Panc1 (cell line): ENCODE data around the gene KRTAP10-2. TPM values are rescaled to one million over a fixed set of nuclear protein-coding genes. Genes with fewer than 3 reads are reported as not detected.

ENCODE experiments used
- ATAC-seq: fragments of 200-7000 bp; cut with Tn5 transposase; 2 replicates; pipeline ENCODE4 v1.9.1; 2020; ENCODE audit warnings: mild to moderate bottlenecking, moderate library complexity
- BruUV-seq: library from RNA; stranded (reverse); fragments of 400-500 nt; replicated peaks from 2 replicates; lab custom pipeline; 2021; lab: Mats Ljungman, UMichigan
- CTCF ChIA-PET: fragments of 300-600 bp; sonication (Branson Sonifier 250); formaldehyde crosslinking; loops from one replicate; lab custom pipeline; 2022; ENCODE audit warnings: antibody characterized with exemption; lab: Charles Lee
- POLR2A ChIA-PET: fragments of 300-600 bp; sonication (Branson Sonifier 250); formaldehyde crosslinking; loops from one replicate; lab custom pipeline; 2022; ENCODE audit warnings: antibody characterized with exemption; lab: Charles Lee
- DNase-seq: peaks from one replicate; pipeline ENCODE4 v3.0.0-alpha.2; 2010; ENCODE audit warnings: low read depth, low spot score
- H3K27ac ChIP-seq: 2 replicates; pipeline ENCODE4 v1.5.1; 2011; ENCODE audit warnings: mild to moderate bottlenecking, low read length, inconsistent platforms
- H3K27me3 ChIP-seq: fragments of 200-500 bp; sonication (Bioruptor generic); 2 replicates; pipeline ENCODE4 v1.6.0; 2014; ENCODE audit warnings: low read length, inconsistent platforms; ENCODE audit not compliant: control insufficient read depth, insufficient read depth
- H3K36me3 ChIP-seq: fragments of 200-500 bp; sonication (Bioruptor generic); 2 replicates; pipeline ENCODE4 v1.5.1; 2014; ENCODE audit warnings: inconsistent platforms, mild to moderate bottlenecking, low read length, moderate library complexity; ENCODE audit not compliant: control insufficient read depth, insufficient read depth
- H3K4me1 ChIP-seq: 2 replicates; pipeline ENCODE4 v1.5.1; 2011; ENCODE audit warnings: inconsistent platforms, mild to moderate bottlenecking, low read length, moderate library complexity; ENCODE audit not compliant: control insufficient read depth, insufficient read depth
- H3K4me3 ChIP-seq, 2 experiments: 2 replicates each; pipeline ENCODE4 v1.5.1; 2011 to 2012; ENCODE audit warnings: low read depth in 2 of 2, low read length in 2 of 2, mild to moderate bottlenecking in 2 of 2, inconsistent platforms in 1 of 2, moderate library complexity in 1 of 2
- H3K9me3 ChIP-seq: fragments of 200-500 bp; sonication (Bioruptor generic); 2 replicates; pipeline ENCODE4 v1.5.1; 2014; ENCODE audit warnings: low read depth, mild to moderate bottlenecking, inconsistent platforms, low read length, moderate library complexity; ENCODE audit not compliant: control insufficient read depth, insufficient read depth
- POLR2AphosphoS5 ChIP-seq: IDR thresholded peaks from 2 replicates; pipeline ENCODE4 v1.6.1; 2012; ENCODE audit warnings: mild to moderate bottlenecking, low read depth, low read length, moderate library complexity
- SIN3A ChIP-seq: IDR thresholded peaks from 2 replicates; pipeline ENCODE4 v1.6.1; 2012; ENCODE audit warnings: low read depth, mild to moderate bottlenecking, low read length, moderate library complexity, borderline replicate concordance; ENCODE audit not compliant: insufficient read depth
- TCF7L2 ChIP-seq: IDR thresholded peaks from 2 replicates; pipeline ENCODE4 v1.6.1; 2011; ENCODE audit warnings: mild to moderate bottlenecking, low read depth, low read length, inconsistent platforms
- in situ Hi-C: cut with HindIII; loops from 2 replicates; pipeline ENCODE4 v1.10.0; 2016; ENCODE audit warnings: low sequenced_read_pairs, low pct_unique_long_range_greater_than_20kb
- intact Hi-C: fragments of 100-400 bp; cut with micrococcal nuclease; formaldehyde crosslinking; loops from one replicate; pipeline ENCODE4 v1.10.0; 2022; ENCODE audit not compliant: unreplicated experiment
- total RNA-seq: library from RNA; stranded (reverse); gene quantifications from one replicate; pipeline ENCODE4 v1.2.1, GENCODE V29; 2021; ENCODE audit not compliant: unreplicated experiment
- TF ChIP-seq, protein P1 (sequence below), 2 experiments: IDR thresholded peaks; 2 replicates each; pipeline ENCODE4 v1.6.1; 2011 to 2012; ENCODE audit warnings: low read depth in 2 of 2, control low read depth in 1 of 2, low read length in 1 of 2, mild to moderate bottlenecking in 1 of 2, moderate library complexity in 1 of 2; ENCODE audit not compliant: insufficient read depth in 1 of 2
- TF ChIP-seq, protein P2 (sequence below): fragments of 450-650 bp; IDR thresholded peaks from 2 replicates; pipeline ENCODE4 v1.5.1; 2017; ENCODE audit warnings: mild to moderate bottlenecking

Gene KRTAP10-2
- total RNA-seq, 1 experiment from 2014 or later: not detected

DNA sequence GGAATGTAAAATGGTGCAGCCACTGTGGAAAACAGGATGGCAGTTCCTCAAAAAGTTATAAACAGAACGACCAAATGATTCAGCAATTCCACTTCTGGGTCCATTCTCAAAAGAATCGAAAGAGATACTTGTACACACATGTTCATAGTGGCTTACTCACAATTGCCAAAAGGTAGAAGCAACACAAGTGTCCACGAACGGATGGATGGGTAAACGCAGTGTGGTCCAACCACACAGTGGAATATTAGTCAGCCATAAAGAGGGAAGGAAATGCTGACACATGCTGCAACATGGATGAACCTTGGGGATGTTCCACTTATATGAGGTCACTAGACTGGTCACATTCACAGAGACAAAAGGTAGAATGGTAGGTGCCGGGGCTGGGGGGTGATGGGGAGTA is 16.6 kb downstream of the KRTAP10-2 start:
- H3K9me3 ChIP-seq: no peaks in the 10 kb centered on the region
- no peaks in the 10 kb centered on the region for H3K4me1 ChIP-seq
- DNase-seq (no peak), ATAC-seq (no peak)
- no TSS peak for BruUV-seq
- no peaks in the 10 kb centered on the region for H3K36me3 ChIP-seq
- no peak overlapping the region for H3K27ac ChIP-seq
- no peak overlapping the region for H3K4me3 ChIP-seq
- POLR2A ChIA-PET: no interaction called here
- TF ChIP-seq, protein P1, sequence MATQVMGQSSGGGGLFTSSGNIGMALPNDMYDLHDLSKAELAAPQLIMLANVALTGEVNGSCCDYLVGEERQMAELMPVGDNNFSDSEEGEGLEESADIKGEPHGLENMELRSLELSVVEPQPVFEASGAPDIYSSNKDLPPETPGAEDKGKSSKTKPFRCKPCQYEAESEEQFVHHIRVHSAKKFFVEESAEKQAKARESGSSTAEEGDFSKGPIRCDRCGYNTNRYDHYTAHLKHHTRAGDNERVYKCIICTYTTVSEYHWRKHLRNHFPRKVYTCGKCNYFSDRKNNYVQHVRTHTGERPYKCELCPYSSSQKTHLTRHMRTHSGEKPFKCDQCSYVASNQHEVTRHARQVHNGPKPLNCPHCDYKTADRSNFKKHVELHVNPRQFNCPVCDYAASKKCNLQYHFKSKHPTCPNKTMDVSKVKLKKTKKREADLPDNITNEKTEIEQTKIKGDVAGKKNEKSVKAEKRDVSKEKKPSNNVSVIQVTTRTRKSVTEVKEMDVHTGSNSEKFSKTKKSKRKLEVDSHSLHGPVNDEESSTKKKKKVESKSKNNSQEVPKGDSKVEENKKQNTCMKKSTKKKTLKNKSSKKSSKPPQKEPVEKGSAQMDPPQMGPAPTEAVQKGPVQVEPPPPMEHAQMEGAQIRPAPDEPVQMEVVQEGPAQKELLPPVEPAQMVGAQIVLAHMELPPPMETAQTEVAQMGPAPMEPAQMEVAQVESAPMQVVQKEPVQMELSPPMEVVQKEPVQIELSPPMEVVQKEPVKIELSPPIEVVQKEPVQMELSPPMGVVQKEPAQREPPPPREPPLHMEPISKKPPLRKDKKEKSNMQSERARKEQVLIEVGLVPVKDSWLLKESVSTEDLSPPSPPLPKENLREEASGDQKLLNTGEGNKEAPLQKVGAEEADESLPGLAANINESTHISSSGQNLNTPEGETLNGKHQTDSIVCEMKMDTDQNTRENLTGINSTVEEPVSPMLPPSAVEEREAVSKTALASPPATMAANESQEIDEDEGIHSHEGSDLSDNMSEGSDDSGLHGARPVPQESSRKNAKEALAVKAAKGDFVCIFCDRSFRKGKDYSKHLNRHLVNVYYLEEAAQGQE (IDR thresholded peaks at IDR 0.05; ENCODE audit: insufficient read depth in 1 of 2, low read depth in 2 of 2, low read length in 1 of 2): no peak
- TF ChIP-seq, protein P2, sequence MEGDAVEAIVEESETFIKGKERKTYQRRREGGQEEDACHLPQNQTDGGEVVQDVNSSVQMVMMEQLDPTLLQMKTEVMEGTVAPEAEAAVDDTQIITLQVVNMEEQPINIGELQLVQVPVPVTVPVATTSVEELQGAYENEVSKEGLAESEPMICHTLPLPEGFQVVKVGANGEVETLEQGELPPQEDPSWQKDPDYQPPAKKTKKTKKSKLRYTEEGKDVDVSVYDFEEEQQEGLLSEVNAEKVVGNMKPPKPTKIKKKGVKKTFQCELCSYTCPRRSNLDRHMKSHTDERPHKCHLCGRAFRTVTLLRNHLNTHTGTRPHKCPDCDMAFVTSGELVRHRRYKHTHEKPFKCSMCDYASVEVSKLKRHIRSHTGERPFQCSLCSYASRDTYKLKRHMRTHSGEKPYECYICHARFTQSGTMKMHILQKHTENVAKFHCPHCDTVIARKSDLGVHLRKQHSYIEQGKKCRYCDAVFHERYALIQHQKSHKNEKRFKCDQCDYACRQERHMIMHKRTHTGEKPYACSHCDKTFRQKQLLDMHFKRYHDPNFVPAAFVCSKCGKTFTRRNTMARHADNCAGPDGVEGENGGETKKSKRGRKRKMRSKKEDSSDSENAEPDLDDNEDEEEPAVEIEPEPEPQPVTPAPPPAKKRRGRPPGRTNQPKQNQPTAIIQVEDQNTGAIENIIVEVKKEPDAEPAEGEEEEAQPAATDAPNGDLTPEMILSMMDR: no peak
- TF ChIP-seq SIN3A (no peak), POLR2AphosphoS5 (no peak), TCF7L2 (no peak)
- no peaks in the 10 kb centered on the region for H3K27me3 ChIP-seq
- CTCF ChIA-PET: no interaction called here
- intact Hi-C loops: no loop called here
- in situ Hi-C loops: no loop called here

DNA sequence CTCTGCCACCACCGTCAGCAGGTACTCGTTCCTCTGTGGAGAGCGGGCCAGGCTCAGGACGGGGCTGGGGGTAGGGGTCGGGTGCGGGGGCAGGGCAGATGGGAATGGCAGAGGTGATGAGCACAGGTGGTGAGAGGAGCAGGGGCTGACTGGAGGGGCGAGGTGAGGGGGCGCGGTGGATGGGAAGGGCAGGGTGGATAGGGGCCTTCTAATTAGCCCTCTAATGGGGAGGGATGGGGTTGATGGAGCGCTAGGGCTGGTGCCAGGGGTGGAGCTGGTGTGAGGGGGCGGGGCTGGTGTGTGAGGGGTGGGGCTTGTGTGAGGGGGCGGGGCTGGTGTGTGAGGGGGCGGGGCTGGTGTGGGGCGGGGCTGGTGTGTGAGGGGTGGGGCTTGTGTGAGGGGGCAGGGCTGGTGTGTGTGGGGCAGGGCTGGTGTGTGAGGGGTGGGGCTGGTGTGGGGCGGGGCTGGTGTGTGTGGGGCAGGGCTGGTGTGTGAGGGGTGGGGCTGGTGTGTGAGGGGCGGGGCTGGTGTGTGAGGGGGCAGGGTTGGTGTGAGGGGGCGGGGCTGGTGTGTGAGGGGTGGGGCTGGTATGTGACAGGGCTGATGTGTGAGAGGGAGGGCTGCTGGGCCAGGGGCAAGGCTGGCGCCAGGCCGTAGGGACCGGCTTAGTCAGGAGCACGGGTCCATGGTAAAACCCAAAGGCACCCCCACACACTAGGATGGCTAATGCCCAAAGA is 17.2 kb downstream of the KRTAP10-2 start:
- Histone ChIP-seq H3K36me3 (no peaks in the 10 kb centered on the region), H3K4me3 (no peak overlapping the region), H3K9me3 (no peaks in the 10 kb centered on the region), H3K27ac (no peak overlapping the region), H3K4me1 (no peaks in the 10 kb centered on the region), H3K27me3 (no peaks in the 10 kb centered on the region)
- BruUV-seq: no TSS peak
- no peak for TF ChIP-seq POLR2AphosphoS5
- TF ChIP-seq, protein P2: no peak
- TF ChIP-seq SIN3A: no peak
- TF ChIP-seq, protein P1 (IDR thresholded peaks at IDR 0.05; ENCODE audit: insufficient read depth in 1 of 2, low read depth in 2 of 2, low read length in 1 of 2): no peak
- TF ChIP-seq TCF7L2: no peak
- in situ Hi-C loops (no loop called here), intact Hi-C loops (no loop called here)
- ATAC-seq (no peak), DNase-seq (no peak)
- CTCF ChIA-PET: no interaction called here
- POLR2A ChIA-PET: no interaction called here
